Stimulated activated CD8-positive, alpha-beta memory T cell treated with anti-CD3 and anti-CD28 coated beads, Interleukin-15, amount 100 ng/mL, for 48 hours (primary cell): ENCODE measurements around the gene FKBP1A.
"Not testable (repeated sequence)": the region's sequence is repeated elsewhere in the genome, so short reads cannot be mapped to it uniquely, and the experiment has no call there.

ENCODE experiments used
- DNase-seq, 2 donors: peaks; one replicate each; pipeline ENCODE4 v3.0.0-alpha.2; 2020; ENCODE audit warnings: low read depth in 2 of 2

Gene FKBP1A

DNA sequence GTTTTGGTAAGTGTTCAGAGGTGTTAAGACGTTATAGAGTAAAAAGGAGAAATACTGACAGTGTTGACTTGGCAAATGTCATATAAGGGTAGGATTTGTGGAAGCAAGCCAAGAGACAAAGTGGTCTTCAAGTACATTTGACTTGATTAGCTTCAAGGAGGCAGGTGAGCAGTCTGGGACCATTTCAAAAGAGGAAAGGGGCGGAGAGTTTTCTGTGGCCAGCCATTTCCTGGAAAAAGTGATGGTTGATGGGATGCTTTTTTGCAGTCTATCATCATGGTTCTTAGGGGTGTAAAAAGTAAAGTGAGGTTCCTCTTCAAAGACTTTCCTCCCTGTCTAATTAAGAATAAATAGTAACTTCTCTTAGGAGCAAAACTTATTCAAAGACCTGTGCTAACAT, 28.7 kb downstream of the FKBP1A start:
- no peak for DNase-seq

DNA sequence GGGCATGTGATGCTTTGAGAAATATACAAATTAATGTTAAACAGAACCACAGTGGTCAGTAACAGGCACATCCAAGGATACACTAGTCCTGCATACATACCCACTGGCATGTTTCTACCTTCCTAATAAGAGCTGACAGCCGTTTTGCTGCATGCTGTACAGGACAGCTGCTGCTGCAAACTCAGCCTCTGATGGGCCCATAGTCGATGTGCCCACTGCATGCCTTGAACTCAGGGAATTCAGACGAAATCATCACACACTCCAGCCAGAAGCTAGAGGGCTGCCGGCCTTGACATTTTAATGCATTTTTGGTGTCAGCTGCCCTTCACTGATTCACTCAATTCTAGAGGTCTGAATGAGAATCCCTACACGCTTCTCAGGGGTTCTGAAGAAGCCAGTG, 29.3 kb downstream of the FKBP1A start:
- DNase-seq: no peak

DNA sequence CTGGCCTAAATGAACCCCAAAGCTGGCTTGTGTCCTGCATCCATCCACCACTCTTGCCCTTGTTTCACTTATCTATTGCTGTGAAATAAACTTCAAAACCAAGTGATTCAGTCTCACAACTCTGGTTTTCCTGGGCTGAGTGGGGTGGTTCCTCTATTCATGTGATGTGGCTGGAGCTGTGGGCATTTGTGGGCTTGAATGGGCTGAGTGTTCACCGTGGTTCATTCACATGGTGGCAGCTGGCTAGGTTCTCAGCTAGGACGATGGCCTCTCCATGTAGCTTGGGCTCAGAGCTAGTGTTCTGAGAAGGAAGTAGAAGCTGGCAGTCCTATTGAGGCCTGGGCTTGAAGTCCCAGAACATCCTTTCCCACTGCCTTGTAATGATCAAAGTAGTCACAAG, 30.4 kb downstream of the FKBP1A start:
- DNase-seq: peak in 1 of 2 donors; percentile 28

DNA sequence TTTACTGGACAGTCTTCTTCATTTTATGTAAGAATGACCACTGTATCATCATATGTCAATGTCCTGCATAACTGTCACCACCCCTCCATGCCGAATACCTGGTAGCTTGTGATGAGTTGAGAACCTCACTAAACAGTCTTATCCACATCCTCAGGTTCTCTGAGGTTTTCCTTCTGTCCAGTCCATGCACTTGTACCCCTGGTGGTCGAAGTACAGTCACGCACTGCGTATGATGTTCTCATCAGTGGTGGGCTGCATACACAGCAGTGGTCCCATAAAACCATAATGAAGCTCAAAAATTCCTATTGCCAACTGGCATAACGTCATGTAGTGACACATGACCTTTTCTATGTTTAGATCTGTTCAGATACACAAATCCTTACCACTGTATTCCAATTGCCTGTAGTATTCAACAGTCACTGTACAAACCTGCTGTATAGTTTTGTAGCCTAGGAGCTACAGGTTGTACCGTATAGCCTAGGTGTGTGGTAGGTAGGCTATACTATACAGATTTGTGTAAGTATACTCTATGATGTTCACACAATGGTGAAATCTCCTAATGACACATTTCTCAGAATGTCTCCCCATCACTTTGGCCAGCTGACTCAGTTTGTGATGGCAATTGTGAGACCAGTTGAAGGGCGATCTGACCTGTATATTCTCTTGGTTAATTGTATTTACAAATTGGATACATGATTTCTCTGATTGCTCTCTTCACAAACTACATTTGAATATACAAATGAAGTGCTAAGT, 32.6 kb downstream of the FKBP1A start:
- no peak for DNase-seq

DNA sequence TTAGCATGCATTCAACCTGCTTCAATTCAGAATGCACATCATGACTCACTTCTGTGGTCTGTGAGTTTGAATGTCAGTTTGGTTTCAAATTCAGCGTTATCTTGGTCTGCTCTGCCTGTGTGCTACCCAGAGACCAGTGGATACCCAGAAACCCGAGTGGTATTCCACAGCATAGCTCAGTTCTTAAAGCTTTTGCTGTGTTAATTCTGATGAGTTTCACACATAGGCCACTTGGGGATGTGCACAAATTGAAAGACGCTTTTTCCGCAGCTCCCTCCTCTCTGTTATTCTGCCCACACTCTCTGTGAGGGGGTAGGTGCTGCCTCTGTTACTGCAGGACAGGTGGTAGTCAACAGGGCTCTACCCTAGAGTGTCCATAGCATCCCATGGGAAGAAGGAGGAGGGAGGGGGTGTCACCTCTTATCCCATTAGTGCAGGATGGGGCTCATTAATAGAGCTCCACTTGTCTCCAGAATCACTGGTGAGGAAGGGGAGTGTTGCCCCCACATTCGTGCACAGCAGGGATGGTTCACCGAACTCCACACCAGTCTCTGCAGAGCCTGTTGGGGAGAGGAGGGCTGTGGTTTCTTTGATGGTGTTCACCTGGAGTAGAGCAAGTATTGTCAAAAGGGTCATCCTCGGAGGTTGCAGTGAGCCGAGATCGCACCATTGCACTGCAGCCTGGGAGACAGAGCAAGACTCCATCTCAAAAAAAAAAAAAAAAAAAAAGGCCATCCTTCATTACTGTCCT, 34.8 kb downstream of the FKBP1A start:
- peak in 1 of 2 donors; percentile 22 for DNase-seq

GRCh38 chr20:1353956-1354355, 38.9 kb downstream of the FKBP1A start:
- no peak for DNase-seq

DNA sequence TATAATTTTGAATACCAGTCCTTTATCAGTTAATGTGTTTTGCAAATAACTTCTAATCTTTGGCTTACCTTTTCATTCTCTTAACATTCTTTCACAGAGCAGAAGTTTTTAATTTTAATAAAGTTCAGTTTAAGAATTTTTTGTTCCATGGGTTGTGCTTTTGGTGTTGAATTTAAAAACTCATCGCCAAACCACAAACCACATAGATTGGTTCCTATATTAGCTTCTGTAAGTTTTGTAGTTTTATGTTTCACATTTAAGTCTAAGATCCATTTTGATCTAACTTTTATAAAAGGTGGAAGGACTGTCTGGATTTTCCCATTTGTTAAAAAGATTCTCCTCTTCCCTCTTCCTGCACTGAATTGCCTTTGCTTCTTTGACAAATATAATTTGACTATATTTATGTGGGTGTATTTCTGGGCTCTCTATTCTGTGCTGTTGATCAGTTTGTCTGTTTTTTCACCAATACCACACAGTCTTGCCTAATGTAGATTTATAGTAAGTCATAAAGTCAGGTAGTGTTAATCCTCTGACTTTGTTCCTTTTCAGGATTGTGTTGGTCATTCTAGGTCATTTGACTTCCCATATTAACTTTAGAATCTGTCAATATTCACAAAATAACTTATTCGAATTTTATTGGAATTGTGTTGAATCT, 46.4 kb downstream of the FKBP1A start:
- DNase-seq: no peak

DNA sequence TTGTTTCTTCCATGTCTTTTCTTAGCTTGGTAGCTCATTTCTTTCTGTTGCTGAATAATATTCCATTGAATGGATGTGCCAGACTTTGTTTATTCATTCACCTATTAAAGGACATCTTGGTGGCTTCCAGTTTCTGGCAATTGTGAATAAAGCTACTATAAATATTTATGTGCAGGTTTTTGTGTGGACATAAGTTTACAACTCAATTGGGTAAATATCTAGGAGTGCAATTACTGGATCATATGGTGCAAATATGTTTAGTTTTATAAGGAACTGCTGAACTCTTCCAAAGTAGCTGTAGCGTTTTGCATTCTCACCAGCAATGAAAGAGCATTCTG, 47.1 kb downstream of the FKBP1A start:
- no peak for DNase-seq

DNA sequence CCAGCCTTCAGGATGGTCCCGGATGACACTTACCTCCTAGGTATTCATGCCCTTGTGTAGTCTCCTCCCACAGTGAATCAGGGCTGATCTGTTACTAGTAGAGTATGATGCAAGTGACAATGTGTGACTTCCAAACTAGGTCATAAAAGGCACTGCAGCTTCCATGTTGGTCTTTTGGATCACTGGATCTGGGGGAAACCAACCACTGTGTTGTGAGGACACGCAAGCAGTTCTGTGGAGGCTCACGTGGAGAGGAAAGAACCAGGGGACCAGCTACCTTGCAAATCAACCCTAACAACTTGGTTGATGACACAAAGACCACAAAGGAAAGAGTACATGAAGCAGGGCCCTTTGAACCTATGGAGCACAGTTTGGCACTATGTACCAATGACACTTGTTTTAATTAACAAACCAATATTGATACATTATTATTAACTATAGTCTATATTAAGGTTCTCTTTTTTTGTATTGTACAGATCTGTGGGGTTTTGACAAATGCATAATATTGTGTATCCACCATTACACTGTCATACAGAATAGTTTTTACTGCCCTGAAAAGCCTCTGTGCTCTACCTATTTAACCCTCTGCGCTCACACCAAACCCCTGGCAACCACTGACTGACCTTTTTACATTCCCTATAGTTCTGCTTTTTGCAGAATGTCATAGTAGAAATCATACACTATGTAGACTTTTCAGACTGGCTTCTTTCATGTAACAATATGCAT, 47.7 kb downstream of the FKBP1A start:
- DNase-seq: no peak

DNA sequence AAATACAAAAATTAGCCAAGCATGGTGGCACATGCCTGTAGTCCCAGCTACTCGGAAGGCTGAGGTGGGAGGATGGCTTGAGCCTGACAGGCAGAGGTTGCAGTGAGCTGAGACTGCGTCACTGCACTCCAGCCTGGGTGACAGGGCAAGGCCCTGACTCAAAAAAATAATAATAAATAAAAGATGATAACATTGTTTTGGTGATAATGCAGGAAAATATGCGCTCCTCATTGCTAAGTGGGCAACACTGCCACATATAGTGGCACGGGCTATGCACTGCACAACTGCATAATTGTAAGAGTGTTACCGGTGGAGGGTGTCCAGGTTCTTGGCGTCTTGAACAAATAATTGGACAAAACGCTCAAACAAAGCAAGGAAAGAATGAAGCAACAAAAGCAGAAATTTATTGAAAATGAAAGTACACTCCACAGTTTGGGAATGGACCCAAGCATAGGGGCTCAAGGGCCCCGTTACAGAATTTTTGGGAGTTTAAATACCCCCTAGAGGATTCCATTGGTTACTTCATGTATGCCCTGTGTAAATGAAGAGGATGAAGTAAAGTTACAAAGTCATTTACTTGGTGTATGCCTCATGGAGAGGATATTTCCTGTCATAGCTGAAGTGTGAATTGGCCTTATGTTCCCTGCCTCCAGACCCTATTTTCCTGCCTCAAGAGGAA, 49.3 kb downstream of the FKBP1A start:
- DNase-seq: not testable (repeated sequence)

DNA sequence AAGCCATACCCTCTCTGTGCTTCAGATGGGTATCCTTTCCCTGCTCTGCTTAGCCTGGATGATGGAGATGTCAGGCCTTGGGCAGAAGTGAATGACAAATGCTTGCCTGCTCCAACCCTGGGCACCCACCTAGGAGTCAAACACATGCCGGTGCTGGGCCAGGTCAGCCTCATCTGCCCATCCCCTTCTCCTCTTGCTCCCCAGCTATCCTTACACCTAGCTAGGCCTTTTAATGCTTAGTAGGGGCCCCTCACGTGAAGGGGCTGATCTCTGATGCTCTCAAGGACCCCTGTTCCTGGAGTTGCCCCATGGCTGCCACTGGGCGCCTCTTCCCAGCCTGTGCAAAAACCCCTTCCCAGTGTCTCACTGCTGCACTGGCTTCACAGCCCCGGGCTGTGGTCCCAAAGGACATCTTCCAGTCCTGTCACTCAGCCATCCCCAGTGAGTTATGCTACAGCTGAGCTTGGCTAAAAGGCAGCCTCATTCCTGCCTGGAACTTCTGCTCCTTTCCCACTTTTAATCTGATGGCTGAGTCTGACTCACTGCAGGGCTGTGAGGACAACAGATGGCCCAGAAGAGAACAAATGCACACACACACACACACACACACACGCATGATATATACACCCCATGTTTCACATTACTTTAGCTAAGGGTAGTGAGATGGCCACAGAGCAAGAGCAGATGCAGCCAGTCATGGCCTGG, 51.1 kb downstream of the FKBP1A start:
- no peak for DNase-seq

DNA sequence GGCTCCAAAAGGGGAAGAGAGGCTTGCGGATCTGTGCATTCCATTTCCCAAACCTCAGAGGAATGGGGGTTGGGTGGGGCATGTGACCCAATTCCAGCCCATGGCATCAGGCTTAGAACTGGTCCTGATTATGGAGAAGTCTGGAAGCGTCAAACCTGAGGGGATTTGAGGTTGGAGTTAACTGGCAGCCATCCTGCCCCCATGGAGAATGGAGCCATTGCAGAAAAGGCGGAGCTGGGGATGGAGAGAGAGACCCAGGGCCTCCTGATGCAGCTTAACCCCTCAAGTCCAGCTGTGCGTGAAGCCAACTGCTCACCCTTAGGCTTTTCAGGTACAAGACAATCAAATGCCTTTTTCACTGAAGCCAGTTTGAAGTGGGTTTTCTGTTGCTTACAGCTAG, 54.1 kb downstream of the FKBP1A start:
- DNase-seq: no peak

DNA sequence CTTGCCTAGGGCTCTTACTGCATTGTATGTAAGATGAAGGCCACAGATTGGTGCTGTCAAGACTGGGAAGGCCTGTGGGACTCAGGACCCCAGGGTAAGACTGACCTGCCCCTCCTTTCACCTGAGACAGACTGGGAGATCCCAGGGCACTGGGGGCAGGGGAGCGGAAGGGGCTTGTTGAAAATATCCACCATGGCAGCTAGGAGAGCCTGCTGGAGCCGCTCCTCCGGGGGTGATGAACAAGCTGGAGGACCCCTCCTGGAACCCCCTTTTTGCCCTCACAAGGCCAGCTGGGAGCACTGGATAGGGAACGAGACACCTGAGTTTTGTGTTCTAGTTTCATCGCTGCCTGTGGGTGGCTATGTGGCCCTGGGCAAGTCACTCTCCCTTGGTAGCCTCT, 54.8 kb downstream of the FKBP1A start:
- no peak for DNase-seq

- DNase-seq: no peak
Observed at GRCh38 chr20:1337441-1337840, 55.4 kb downstream of the FKBP1A start.

DNA sequence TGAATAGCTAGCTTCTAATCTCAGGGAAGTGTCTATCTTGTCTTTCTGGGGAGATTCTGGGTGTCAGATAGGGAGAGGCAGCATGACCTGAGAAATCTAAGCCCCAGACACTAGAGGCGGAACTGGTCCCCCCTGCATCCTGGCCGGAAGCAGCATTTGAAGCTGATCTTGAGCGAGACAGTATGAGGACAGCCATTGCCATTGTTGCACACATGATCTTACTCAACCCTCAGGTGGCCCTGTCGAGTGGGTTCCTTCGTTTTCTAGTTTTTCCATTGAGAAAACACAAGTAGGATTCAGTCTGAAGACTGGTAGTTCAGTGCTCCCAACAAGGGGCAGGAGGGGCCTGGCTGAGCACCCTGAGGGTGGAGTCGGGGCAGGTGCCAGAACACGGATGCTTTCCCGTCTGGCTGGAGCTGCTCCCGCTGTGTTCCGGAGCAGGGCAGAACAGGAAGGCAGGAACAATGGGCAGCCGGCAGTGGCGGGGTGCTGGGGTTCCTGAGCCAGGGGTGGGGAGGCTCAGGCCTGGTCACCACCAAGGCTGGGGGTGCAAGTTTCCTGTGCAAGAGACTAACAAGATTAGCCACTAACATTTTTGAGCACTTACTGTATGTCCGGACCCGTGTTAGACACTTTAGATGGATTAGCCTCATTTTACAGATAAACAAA, 56.0 kb downstream of the FKBP1A start:
- DNase-seq: no peak

DNA sequence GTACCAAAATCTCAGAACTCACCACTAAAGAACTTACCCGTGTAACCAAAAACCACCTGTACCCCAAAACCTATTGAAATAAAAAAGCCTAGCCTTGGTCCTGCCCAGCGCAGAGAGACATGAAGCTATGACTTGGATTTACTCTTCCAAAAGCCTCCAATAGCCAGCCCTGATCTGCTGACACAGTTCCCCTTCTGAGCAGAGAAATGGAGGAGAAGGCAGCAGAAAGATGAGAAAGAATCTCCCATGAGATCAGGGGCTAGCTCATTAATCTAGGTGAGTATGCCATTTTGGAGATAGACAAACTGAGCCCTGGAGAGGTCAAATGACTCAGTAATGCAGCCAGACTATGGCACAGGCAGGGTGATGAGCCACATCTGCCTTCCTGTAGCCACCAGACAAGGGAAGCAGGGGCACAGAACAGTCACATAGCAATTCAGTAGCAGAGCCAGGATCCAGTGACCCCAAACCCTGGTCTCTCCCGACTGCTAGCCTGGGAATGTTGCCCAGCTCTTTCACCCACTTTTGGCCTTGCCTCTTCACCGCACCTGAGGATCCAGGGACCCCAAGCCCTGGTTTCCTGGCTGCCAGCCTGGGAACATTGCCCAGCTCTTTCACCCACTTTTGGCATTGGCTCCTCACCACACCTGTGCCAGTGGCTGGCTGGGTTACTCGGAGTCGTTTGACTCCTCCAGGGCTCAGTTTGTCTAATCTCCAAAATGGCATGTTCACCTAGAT, 56.7 kb downstream of the FKBP1A start:
- no peak for DNase-seq

- DNase-seq: no peak
Observed at GRCh38 chr20:1334761-1335160, 58.1 kb downstream of the FKBP1A start.

DNA sequence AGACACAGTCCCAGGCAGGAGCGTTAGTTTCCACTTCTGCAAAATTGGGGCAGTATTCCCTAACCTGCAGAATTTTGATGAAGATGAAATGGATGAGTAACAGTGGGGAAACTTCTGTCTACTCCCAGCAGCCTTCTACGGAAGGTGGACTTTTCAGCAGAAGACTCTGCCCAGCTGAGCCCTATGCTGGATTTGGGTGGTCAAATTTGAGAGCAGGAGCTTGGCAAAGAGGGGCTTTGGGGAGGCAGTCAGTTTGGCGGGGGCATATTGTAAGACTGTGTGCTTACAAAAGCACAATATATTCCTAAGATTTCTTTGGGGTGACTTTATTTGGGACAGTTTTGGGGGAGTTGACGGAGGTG, 58.5 kb downstream of the FKBP1A start:
- no peak for DNase-seq

DNA sequence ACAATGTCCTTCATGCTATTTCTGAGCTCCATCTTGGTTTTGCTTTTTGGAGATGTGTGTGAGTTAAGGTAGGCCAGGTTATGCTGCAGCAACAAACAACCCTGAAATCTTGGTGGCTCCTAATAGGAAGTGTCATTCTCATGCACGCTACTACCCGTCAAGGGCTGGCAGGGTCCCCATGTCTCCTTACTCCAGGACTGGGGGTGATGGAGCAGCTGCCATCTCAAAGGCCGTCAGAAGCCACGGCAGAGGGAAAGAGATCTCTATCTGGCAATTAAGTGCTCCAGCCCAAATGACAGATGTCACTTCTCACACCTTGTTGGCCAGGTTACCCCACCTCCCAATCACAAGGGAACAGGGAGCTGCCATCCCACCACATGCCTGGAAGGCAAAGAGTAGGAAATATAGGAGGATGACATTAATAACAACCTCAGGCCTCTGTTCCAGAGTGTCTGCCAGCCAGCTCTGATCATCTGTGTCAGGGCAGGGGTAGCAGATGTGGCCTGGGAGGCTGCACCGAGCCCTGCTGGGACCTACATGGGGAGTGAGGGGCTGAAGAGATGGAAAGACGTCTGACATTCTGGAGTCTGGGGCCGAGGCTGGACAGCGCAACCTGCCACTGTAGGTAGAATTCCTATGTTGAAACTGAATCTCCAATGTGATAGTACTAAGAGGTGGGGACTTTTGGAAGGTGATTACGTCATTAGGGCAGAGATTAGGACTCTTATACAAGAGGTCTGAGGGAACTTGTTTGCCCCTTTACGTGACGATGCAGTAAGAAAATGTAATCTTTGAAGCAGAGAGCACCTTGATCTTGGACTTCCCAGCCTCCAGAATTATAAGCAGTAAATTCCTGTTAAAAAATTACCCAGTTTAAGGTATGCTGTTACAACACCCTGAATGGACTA, 59.1 kb downstream of the FKBP1A start:
- DNase-seq: no peak
